WERI-Rb-1 (cell line): Measurements from ENCODE around the gene ZNF500.

Experiments used
- DNase-seq: peaks from one replicate; pipeline ENCODE4 v3.0.0-alpha.2; 2020
- H3K27ac ChIP-seq: fragments of 250-450 bp; sonication (Bioruptor Pico); 2 replicates; pipeline ENCODE4 v1.5.1; 2020; ENCODE audit warnings: mild to moderate bottlenecking, moderate library complexity
- H3K27me3 ChIP-seq: fragments of 250-450 bp; sonication (Bioruptor Pico); 2 replicates; pipeline ENCODE4 v1.5.1; 2021; ENCODE audit warnings: mild to moderate bottlenecking, low read depth, moderate library complexity; ENCODE audit not compliant: insufficient read depth, severe bottlenecking
- H3K36me3 ChIP-seq: fragments of 250-450 bp; sonication (Bioruptor Pico); 2 replicates; pipeline ENCODE4 v1.5.1; 2020; ENCODE audit warnings: mild to moderate bottlenecking, moderate library complexity
- H3K4me3 ChIP-seq: 2 replicates; pipeline ENCODE4 v1.5.1; 2011; ENCODE audit warnings: low read depth, mild to moderate bottlenecking, control low read depth, low read length
- H3K9me3 ChIP-seq: fragments of 250-450 bp; sonication (Bioruptor Pico); 2 replicates; pipeline ENCODE4 v1.5.1; 2021; ENCODE audit warnings: mild to moderate bottlenecking, moderate library complexity; ENCODE audit not compliant: severe bottlenecking
- CTCF ChIP-seq: IDR thresholded peaks from 2 replicates; pipeline ENCODE4 v1.5.1; 2011; ENCODE audit warnings: low read depth, mild to moderate bottlenecking, control low read depth, inconsistent platforms, low read length

The ZNF500 gene

GRCh38 chr16:4783251-4783950 lies 16.4 kb upstream of the ZNF500 start:
- H3K27me3 ChIP-seq, result no peaks in the 10 kb centered on the region
- H3K36me3 ChIP-seq, result no peaks in the 10 kb centered on the region
- no peak overlapping the region for H3K4me3 ChIP-seq
- H3K27ac ChIP-seq, result no peak overlapping the region
- H3K9me3 ChIP-seq, result no peaks in the 10 kb centered on the region
- DNase-seq, result no peak
- no peak for TF ChIP-seq CTCF

- no peak overlapping the region for H3K27ac ChIP-seq
- TF ChIP-seq CTCF, result no peak
Observed at GRCh38 chr16:4780235-4780634, 13.3 kb upstream of the ZNF500 start.

GRCh38 chr16:4778050-4778392 lies 11.1 kb upstream of the ZNF500 start:
- Histone ChIP-seq H3K9me3 (peaks cover 6% of the 10 kb centered on the region), H3K4me3 (no peak overlapping the region), H3K27me3 (no peaks in the 10 kb centered on the region), H3K27ac (no peak overlapping the region), H3K36me3 (no peaks in the 10 kb centered on the region)
- no peak for TF ChIP-seq CTCF
- DNase-seq, result no peak

More at GRCh38 chr16:4780235-4780634, 13.3 kb upstream of the ZNF500 start:
- no peak for DNase-seq
- Histone ChIP-seq H3K4me3 (no peak overlapping the region), H3K27me3 (no peaks in the 10 kb centered on the region), H3K9me3 (peaks cover 2% of the 10 kb centered on the region), H3K36me3 (no peaks in the 10 kb centered on the region)

- Histone ChIP-seq H3K27me3 (no peaks in the 10 kb centered on the region), H3K4me3 (no peak overlapping the region), H3K9me3 (peaks cover 6% of the 10 kb centered on the region), H3K27ac (no peak overlapping the region), H3K36me3 (no peaks in the 10 kb centered on the region)
- no peak for DNase-seq
- no peak for TF ChIP-seq CTCF
Observed at GRCh38 chr16:4777339-4778049, 10.5 kb upstream of the ZNF500 start.

GRCh38 chr16:4776141-4776705 lies 9.3 kb upstream of the ZNF500 start:
- H3K9me3 ChIP-seq, result peaks cover 6% of the 10 kb centered on the region
- no peaks in the 10 kb centered on the region for H3K36me3 ChIP-seq
- H3K4me3 ChIP-seq, result no peak overlapping the region
- DNase-seq, result no peak
- TF ChIP-seq CTCF, result no peak
- H3K27me3 ChIP-seq, result no peaks in the 10 kb centered on the region
- no peak overlapping the region for H3K27ac ChIP-seq
